Measurements from ENCODE around the gene SPTB. TPM values are rescaled to one million over a fixed set of nuclear protein-coding genes. Genes with fewer than 3 reads are reported as not detected.

Gene SPTB
- total and polyA plus RNA-seq, 8 donors: 2.2 to 4.7 (median 3.3) TPM

DNA sequence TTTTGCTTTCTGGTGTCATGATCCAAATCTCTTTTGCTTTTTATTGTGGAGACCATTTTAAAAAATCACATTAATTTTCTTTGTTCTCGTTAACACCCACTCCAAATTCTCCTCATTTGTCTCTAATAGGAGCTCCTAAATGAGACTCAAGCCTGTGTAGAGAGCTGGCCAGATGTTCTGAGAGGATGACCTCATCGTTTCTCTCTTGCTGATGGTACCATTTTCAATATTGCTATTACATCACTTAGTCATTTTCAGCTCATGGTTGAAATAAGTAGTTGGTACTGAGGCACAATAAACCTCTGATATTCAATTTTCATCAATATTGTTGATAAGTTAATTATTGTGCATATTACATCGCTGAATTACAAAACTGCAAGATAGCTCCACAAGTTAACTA, 31.5 kb downstream of the SPTB start:
- Histone ChIP-seq H3K4me3 (no peak overlapping the region), H3K27ac (no peak overlapping the region), H3K4me1 (no peaks in the 10 kb centered on the region), H3K36me3 (no peaks in the 10 kb centered on the region), H3K9me3 (no peaks in the 10 kb centered on the region), H3K27me3 (peaks cover 0 to 13% of the 10 kb centered on the region in 2 donors)
- DNase-seq (no peak), ATAC-seq (no peak)
- TF ChIP-seq, protein P1, sequence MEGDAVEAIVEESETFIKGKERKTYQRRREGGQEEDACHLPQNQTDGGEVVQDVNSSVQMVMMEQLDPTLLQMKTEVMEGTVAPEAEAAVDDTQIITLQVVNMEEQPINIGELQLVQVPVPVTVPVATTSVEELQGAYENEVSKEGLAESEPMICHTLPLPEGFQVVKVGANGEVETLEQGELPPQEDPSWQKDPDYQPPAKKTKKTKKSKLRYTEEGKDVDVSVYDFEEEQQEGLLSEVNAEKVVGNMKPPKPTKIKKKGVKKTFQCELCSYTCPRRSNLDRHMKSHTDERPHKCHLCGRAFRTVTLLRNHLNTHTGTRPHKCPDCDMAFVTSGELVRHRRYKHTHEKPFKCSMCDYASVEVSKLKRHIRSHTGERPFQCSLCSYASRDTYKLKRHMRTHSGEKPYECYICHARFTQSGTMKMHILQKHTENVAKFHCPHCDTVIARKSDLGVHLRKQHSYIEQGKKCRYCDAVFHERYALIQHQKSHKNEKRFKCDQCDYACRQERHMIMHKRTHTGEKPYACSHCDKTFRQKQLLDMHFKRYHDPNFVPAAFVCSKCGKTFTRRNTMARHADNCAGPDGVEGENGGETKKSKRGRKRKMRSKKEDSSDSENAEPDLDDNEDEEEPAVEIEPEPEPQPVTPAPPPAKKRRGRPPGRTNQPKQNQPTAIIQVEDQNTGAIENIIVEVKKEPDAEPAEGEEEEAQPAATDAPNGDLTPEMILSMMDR (IDR thresholded peaks at IDR 0.05): no peak
- intact Hi-C loops (cut with DNase I): no loop called here

DNA sequence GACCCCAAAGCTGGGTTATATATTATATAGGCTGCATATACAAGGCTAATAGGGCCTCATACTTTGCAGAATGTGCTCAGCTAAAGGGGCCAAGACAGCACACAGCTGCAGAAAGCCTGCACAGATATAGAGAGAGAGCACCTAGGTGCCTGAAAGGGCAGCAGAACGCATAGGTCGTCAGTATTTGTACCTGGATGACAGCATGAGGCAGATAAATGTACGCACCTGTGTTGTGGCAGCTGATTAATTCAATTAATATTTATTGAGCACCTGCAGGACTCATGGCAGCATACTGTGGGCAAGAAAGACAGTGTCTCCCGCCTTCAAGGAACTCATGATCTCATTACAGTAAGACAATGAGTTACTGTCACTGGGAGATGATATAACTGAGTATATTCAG, 33.4 kb downstream of the SPTB start:
- no peaks in the 10 kb centered on the region for H3K9me3 ChIP-seq
- TF ChIP-seq, protein P1 (IDR thresholded peaks at IDR 0.05): no peak
- no peak overlapping the region for H3K4me3 ChIP-seq
- intact Hi-C loops (cut with DNase I): no loop called here
- H3K36me3 ChIP-seq: no peaks in the 10 kb centered on the region
- H3K27me3 ChIP-seq: peaks cover 0 to 26% of the 10 kb centered on the region in 2 donors
- H3K27ac ChIP-seq: no peak overlapping the region
- peaks cover 2 to 5% of the 10 kb centered on the region in 2 donors for H3K4me1 ChIP-seq
- DNase-seq (no peak), ATAC-seq (no peak)

DNA sequence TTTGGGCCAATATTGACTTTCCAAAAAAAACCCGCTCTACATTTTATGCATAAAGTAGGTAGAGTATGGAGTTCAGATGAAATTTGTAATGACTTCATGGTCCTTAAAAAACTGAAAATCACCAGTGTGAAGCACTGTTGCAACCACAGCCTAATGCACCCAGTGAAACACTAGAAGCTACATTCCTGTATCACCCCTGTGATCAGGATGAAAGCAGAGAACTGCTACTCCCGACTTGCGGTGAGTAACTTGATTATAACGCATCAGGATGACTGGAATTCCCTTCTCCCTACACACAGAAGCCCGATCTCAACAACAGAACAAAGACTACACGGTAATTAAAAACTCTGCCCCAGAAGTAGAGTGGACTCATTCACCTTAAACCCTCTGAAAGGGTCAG, 33.8 kb downstream of the SPTB start:
- DNase-seq: no peak
- intact Hi-C loops (cut with DNase I): no loop called here

DNA sequence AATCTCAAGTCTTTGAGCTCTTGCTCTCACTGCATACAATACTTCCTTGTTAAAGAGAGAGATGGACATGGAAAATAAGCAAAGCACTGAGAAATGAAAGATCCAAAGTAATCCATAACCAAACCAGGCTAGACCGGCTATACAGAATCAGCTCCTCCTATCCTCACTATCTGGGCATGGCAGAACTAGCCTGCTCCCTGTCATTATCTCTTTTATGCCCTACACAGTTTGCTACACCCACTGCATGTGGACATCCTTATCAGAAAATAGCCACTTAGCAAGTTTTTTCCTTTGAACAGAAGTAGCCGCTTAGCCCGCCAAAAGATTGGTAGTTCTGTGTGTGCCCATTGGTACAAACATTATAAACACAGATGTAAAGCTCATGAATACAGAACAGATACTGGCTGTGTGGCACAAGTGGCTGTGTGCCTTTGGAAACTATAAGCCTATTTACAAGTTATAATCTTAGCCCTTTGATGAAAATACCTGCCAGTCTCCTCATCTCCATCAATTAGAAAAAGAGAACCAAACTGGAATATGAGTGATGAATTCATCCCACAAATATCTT, 34.7 kb downstream of the SPTB start:
- Histone ChIP-seq H3K9me3 (no peaks in the 10 kb centered on the region), H3K36me3 (no peaks in the 10 kb centered on the region), H3K27ac (no peak overlapping the region), H3K4me1 (peaks cover 2 to 5% of the 10 kb centered on the region in 2 donors), H3K4me3 (no peak overlapping the region), H3K27me3 (peaks cover 0 to 32% of the 10 kb centered on the region in 2 donors)
- DNase-seq (no peak), ATAC-seq (no peak)
- intact Hi-C loops (cut with DNase I): no loop called here
- TF ChIP-seq, protein P1 (IDR thresholded peaks at IDR 0.05): no peak

More for the DNA sequence above, 33.8 kb downstream of the SPTB start:
- no peaks in the 10 kb centered on the region for H3K9me3 ChIP-seq
- H3K4me1 ChIP-seq: peaks cover 2 to 5% of the 10 kb centered on the region in 2 donors
- no peak overlapping the region for H3K4me3 ChIP-seq
- H3K27ac ChIP-seq: no peak overlapping the region
- H3K27me3 ChIP-seq: peaks cover 0 to 26% of the 10 kb centered on the region in 2 donors
- no peak for ATAC-seq
- TF ChIP-seq, protein P1 (IDR thresholded peaks at IDR 0.05): no peak
- no peaks in the 10 kb centered on the region for H3K36me3 ChIP-seq

DNA sequence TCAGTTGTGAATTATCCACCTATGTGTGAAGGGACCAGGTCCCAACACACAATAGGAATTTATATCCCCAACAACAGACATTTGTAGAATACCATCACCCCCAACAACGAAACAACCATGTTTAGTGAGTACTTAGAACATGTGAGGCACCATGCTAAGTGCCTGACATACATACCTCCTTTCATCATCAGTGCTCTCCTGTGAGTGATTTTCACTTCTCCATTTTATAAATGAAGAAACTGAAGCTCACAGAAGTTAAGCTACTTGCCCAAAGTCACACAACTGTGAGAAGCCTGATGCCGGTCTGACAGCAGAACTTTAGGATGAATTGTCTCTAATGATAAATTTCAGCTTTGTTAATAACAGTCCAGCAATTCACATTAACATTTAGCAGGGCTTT, 35.4 kb downstream of the SPTB start:
- Histone ChIP-seq H3K4me1 (peaks cover 2 to 5% of the 10 kb centered on the region in 2 donors), H3K27ac (no peak overlapping the region), H3K9me3 (no peaks in the 10 kb centered on the region), H3K36me3 (no peaks in the 10 kb centered on the region), H3K27me3 (peaks cover 0 to 39% of the 10 kb centered on the region in 2 donors), H3K4me3 (no peak overlapping the region)
- TF ChIP-seq, protein P1 (IDR thresholded peaks at IDR 0.05): no peak
- DNase-seq (no peak), ATAC-seq (no peak)
- intact Hi-C loops (cut with DNase I): no loop called here
